GM21528 (cell line): Measurements from ENCODE around the gene PSD.
A peak's percentile ranks its signal among the peaks of the same experiment; 100 is the strongest.

Experiments used
- ATAC-seq: cut with Tn5 transposase; IDR thresholded peaks from one replicate; pipeline ENCODE4 v1.9.1; 2021; ENCODE audit warnings: mild to moderate bottlenecking, moderate library complexity; ENCODE audit not compliant: unreplicated experiment, low FRiP score

PSD gene

GRCh38 chr10:102407425-102408130 lies 11.0 kb downstream of the PSD start:
- no peak for ATAC-seq

GRCh38 chr10:102406815-102407214 lies 11.8 kb downstream of the PSD start:
- ATAC-seq, result no peak

DNA sequence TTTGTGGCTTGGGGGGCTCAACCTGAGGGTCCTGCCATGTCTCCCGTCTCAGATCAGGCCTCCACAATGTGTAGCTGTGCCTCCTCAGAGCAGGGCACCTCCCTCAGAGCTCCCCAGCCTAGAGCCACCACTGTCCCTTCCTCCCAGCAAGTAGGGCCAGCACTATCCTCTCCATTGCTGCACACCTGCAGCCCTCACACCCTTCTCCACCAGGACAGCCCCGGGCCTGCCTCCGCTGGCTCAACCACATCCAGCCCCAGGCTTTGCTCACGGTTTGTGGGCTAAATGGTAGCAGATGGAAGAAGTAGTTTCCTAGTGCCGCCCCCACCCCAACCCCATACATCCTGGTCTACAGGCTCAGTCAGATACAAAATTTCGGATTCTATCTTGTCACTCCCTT lies 13.0 kb downstream of the PSD start:
- no peak for ATAC-seq

- no peak for ATAC-seq
Observed at GRCh38 chr10:102405108-102405571, 13.4 kb downstream of the PSD start.

DNA sequence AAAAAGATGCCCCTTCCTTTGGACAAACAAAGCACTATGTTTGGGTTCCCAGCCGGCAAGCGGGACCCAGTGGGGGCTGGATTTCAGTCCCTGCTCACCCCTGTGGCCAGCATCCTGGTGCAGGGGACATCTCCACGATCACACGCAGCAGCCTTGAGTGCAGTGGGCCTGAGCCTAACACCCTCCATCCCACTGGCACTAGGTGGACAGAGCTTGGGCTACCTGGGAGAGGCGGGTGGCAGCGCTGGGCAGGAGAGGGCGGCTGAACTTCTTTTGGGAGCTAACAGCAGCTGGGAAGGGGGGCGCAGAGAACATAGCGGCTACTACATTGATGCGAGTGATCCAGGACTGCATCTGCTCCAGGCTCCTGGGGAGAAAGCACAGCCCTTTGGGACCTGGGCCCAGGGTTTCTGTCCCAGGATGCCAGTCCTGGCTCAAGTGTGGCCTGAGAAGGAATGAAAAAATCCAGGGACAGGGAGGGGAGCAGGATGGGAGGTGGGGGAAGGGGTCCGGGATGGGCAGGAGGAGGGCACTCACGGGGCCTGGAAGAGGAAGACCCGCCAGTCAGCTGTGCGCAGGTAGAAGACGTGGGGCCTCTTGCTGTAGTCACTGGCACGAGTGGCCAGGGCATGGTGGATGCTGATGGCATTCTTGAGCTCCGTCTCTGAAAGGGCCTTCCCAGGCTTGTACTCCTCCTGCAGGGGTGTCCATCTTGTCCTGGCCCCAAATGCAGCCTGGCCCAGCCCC lies 14.1 kb downstream of the PSD start:
- ATAC-seq, result no peak

DNA sequence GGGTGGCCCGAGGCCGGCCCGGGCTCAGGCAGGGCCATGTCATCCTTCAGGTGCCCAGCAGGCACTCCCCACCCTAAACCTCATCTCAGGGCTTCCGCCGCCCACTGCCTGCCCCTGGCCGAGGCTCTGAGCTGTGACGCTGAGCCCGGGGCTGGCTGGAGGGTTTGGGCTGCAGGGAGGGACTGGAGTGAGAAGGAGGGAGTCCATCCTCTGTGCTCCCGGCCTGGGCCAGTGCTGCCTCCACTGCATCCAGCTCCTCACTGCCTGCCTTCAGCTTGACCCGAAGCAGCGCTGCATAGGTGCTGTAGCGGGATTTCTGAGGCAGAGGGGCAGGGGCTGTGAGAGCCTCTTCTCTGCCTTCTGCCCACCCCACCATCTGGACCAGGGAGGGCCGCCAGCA lies 15.5 kb downstream of the PSD start:
- ATAC-seq, result no peak

- ATAC-seq, result no peak
Observed at GRCh38 chr10:102402512-102402896, 16.1 kb downstream of the PSD start.

- ATAC-seq, result no peak
Observed at GRCh38 chr10:102401735-102402511, 16.7 kb downstream of the PSD start.

DNA sequence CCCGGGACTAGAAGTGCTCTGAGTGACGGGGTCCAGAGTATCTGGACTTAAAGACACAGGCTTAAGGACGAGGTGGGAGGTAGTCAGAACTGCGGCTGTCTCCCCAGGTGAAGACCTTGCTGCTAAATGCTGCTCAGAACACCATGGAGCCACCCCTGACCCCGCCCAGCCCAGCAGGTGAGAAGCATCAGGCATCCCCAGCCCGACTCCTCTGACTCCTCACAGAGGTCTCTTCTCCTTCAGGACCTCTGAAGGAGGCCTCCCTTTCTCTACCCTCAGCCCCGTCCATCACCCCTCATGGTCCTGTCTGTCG lies 17.3 kb downstream of the PSD start:
- no peak for ATAC-seq

DNA sequence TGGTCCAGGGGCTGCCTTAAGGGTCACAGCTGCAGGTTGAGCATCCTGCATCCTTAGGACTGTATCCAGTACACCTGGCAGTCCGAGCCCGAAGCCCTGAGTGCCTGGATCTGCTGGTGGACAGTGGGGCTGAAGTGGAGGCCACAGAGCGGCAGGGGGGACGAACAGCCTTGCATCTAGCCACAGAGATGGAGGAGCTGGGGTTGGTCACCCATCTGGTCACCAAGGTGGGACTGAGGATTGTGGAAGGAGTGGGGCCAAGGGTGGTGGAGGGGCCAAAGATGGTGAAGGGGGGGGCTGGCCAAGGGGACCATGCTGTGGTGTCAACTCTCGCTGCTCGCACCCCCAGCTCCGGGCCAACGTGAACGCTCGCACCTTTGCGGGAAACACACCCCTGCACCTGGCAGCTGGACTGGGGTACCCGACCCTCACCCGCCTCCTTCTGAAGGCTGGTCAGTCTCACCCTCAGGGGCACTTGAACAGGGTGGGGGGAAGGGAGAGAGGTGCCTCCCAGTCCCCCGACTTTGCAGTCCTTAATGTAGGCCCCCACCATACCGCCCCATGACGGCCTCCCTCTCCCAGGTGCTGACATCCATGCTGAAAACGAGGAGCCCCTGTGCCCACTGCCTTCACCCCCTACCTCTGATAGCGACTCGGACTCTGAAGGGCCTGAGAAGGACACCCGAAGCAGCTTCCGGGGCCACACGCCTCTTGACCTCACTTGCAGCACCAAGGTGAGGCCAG lies 17.8 kb downstream of the PSD start:
- ATAC-seq, result no peak

GRCh38 chr10:102400076-102400475 lies 18.5 kb downstream of the PSD start:
- no peak for ATAC-seq

DNA sequence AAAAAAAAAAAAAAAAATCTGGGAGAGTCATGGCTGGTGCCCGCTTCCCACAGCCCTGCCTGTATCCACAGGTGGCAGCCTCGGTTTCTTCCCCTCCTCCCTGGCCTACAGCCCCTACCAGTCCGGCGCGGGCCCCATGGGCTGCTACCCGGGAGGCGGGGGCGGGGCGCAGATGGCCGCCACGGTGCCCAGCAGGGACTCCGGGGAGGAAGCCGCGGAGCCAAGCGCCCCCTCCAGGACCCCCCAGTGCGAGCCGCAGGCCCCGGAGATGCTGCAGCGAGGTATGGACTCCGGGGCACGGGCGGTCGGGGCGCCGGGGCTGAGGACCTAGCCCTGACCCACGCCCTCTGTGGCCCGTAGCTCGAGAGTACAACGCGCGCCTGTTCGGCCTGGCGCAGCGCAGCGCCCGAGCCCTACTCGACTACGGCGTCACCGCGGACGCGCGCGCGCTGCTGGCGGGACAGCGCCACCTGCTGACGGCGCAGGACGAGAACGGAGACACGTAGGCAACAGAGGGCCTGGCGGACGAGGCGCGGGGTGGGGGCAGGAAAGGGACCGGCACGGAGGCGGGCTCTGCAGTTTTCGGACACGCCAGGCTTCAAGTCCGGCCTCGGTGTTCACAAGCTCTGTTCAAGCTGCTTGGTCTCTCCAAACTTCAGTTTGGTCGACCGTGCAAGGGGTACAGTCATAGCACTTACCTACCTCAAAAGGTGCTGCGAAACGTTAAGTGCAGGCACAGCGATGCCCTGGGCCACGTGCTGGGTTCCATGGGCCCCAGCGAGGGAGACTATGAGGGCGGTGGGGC lies 19.2 kb downstream of the PSD start:
- peak; percentile 38 for ATAC-seq

- no peak for ATAC-seq
Observed at GRCh38 chr10:102398172-102399020, 20.2 kb downstream of the PSD start.

GRCh38 chr10:102397222-102398171 lies 21.1 kb downstream of the PSD start:
- no peak for ATAC-seq

- no peak for ATAC-seq
Observed at GRCh38 chr10:102396730-102397151, 21.8 kb downstream of the PSD start.

DNA sequence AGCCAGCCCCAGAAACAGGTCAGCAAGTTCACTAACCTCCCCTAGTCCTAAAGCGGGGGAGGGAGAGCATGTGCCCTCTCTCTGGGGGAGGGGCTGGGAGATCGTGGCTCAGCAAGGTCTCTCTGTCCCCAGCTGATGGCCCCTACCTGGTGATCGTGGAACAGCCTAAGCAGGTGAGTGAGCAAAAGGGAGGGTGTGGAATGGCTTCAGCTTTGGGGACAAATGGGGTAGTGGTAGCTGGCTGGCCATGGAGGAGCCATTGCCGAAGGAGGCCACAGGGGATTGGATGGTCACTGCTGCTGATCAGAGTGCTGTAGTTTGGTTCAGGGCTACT lies 22.3 kb downstream of the PSD start:
- ATAC-seq, result no peak

DNA sequence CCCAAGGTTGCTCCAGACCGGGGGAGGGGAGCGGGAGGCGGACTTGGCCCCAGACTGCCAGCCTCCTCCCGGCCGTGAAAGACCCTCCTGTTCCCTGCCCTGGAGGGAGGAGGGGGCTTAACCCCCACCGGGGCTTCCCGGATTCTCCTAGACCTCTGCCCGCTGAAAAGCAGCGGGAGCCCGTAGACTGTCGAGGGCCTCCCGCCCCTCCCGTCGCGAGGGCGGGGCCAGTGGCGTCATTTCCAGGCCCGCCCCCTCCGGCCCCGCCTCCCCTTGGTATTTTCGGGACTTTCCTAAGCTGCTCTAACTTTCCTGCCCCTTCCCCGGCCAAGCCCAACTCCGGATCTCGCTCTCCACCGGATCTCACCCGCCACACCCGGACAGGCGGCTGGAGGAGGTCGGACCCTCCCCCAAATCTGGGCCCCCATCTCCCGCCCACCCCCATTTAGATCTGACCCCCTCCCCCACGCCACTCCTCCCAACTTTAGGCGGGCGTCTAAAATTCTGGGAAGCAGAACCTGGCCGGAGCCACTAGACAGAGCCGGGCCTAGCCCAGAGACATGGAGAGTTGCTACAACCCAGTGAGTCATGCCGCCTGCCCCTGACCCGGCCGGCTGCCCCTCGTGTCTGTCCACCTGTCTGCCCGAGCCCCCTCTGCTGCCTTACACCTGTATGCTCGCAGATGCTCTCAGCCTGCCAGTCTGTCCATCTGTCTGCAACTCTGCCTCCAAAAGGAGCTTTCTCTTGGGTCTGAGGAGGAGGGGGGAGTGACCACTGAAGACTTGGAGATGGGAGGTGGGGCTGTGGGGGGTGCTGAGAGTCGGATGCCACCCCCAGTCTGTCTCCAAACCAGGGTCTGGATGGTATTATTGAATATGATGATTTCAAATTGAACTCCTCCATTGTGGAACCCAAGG lies 22.9 kb downstream of the PSD start, which contains the start of gene NFKB2:
NFKB2 (plus strand) TSS at position 306 of the 917 bp plus-strand sequence; CDS start at position 561, 255 bp downstream.
- ATAC-seq, result peak; percentile 35
